Peyer's patch (tissue), 4 donors: ENCODE data around the gene KLHL3. TPM values are rescaled to one million over a fixed set of nuclear protein-coding genes. Genes with fewer than 3 reads are reported as not detected.

Source experiments
- DNase-seq, 3 donors: peaks; one replicate each; pipeline ENCODE4 v3.0.0-alpha.2; 2017 to 2019
- H3K27ac ChIP-seq, 4 donors: fragments of 200-600 bp; sonication (generic); one replicate each; pipeline ENCODE4 v1.5.1; 2016 to 2019
- H3K27me3 ChIP-seq, 2 donors: fragments of 200-600 bp; sonication (generic); one replicate each; pipeline ENCODE4 v1.5.1; 2019
- H3K36me3 ChIP-seq, 3 donors: fragments of 200-600 bp; sonication (generic); one replicate each; pipeline ENCODE4 v1.5.1; 2016 to 2019
- H3K4me1 ChIP-seq, 4 donors: fragments of 200-600 bp; sonication (generic); one replicate each; pipeline ENCODE4 v1.5.1; 2016 to 2019
- H3K4me3 ChIP-seq, 4 donors: fragments of 200-600 bp; sonication (generic); 1 replicate in 3 of 4; 2 replicates in 1 of 4; pipeline ENCODE4 v1.5.1; 2016 to 2019; ENCODE audit warnings: mild to moderate bottlenecking in 1 of 4
- H3K9me3 ChIP-seq, 4 donors: fragments of 200-600 bp; sonication (generic); one replicate each; pipeline ENCODE4 v1.5.1; 2016 to 2019; ENCODE audit warnings: mild to moderate bottlenecking in 1 of 4
- POLR2A ChIP-seq, 2 donors: fragments of 450-650 bp; IDR thresholded peaks; one replicate each; pipeline ENCODE4 v1.5.1; 2017; ENCODE audit warnings: antibody characterized with exemption in 2 of 2, mild to moderate bottlenecking in 2 of 2, moderate library complexity in 2 of 2
- total RNA-seq, 4 donors: library from RNA; depleted of rRNA; stranded (reverse); fragments of >200 nt; gene quantifications; one replicate each; pipeline ENCODE4 v1.1.0, GENCODE V29; 2016
- TF ChIP-seq, protein P1 (sequence below), 6 experiments: fragments of 450-650 bp in 4 of 6; fragments of 200-600 bp in 2 of 6; sonication (generic) in 1 of 6; IDR thresholded peaks; one replicate each; pipeline ENCODE4 v1.5.1; 2017 to 2019; ENCODE audit warnings: antibody characterized with exemption in 6 of 6, mild to moderate bottlenecking in 3 of 6, moderate library complexity in 1 of 6

The KLHL3 gene
- total RNA-seq, 4 donors from 2014 or later = 5.0 to 9.5 (median 6.3) TPM

DNA sequence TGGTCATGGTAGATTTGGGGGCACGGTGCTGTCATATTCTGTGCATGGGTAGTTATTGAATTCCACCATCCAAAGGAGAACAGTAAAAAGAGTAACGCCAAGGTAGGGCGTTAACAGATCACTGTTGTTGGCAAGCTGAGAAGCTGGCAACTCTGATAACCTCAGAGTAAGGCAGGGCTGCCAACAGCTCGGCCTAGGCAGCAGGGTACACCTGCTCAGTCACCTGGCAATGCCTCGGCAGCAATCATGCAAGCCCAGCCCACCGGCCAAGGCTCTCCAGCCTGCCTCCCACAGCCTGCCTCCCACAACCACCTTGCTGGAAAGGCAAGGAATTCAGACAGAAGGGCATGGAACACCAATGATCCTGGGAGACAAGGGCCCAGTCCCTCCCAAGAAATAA lies 63.9 kb downstream of the KLHL3 start:
- no peak overlapping the region for H3K4me3 ChIP-seq
- H3K9me3 ChIP-seq = no peaks in the 10 kb centered on the region
- TF ChIP-seq POLR2A (IDR thresholded peaks at IDR 0.05) = no peak
- TF ChIP-seq, protein P1, sequence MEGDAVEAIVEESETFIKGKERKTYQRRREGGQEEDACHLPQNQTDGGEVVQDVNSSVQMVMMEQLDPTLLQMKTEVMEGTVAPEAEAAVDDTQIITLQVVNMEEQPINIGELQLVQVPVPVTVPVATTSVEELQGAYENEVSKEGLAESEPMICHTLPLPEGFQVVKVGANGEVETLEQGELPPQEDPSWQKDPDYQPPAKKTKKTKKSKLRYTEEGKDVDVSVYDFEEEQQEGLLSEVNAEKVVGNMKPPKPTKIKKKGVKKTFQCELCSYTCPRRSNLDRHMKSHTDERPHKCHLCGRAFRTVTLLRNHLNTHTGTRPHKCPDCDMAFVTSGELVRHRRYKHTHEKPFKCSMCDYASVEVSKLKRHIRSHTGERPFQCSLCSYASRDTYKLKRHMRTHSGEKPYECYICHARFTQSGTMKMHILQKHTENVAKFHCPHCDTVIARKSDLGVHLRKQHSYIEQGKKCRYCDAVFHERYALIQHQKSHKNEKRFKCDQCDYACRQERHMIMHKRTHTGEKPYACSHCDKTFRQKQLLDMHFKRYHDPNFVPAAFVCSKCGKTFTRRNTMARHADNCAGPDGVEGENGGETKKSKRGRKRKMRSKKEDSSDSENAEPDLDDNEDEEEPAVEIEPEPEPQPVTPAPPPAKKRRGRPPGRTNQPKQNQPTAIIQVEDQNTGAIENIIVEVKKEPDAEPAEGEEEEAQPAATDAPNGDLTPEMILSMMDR (IDR thresholded peaks at IDR 0.05) = no peak
- no peaks in the 10 kb centered on the region for H3K27me3 ChIP-seq
- H3K36me3 ChIP-seq = no peaks in the 10 kb centered on the region
- H3K27ac ChIP-seq = no peak overlapping the region
- no peaks in the 10 kb centered on the region for H3K4me1 ChIP-seq
- DNase-seq = no peak

DNA sequence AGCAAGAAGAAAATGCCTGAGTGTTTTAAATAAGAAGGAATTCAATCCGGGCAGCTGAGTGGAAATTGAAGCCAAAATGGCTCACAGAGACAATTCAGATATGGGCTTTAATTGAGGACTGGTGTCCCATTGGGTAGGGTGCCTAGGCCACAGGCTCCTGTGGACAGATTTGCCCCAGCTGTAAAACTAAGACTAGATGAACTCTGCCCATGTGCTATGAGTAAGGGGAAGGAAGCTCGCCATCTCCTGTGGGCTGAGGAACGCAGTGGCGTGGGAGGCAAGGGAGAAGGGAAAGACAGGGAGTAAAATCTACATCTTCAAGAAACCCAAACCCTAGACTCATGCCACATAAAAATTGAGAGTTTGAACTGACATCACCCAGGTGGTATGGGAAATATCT lies 66.1 kb downstream of the KLHL3 start:
- no peaks in the 10 kb centered on the region for H3K4me1 ChIP-seq
- no peak for DNase-seq

DNA sequence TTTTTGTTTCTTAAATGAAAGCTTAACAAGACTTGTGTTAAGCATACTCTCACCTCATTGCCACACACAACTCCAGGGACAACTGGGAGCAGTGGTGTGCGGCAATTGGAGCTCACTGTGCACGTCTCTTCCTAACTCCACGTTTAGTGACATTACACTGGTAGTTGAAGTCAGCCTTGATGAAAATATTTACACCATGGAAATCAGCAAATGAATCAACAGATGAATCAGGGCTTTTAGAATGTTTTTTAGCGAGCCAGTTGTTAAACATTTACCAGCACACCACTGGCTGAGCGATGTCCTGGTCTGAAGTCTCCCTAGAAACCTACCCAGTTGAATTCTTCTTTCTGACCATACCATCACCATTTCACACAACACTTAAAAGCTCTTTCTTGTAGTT lies 67.3 kb downstream of the KLHL3 start:
- H3K4me3 ChIP-seq = no peak overlapping the region
- no peak for DNase-seq
- no peaks in the 10 kb centered on the region for H3K27me3 ChIP-seq
- TF ChIP-seq, protein P1 (IDR thresholded peaks at IDR 0.05) = no peak
- no peak for TF ChIP-seq POLR2A (IDR thresholded peaks at IDR 0.05)
- no peaks in the 10 kb centered on the region for H3K4me1 ChIP-seq
- no peaks in the 10 kb centered on the region for H3K9me3 ChIP-seq
- H3K27ac ChIP-seq = no peak overlapping the region
- H3K36me3 ChIP-seq = no peaks in the 10 kb centered on the region

More for the DNA sequence above, 66.1 kb downstream of the KLHL3 start:
- Histone ChIP-seq H3K36me3 (no peaks in the 10 kb centered on the region), H3K27me3 (no peaks in the 10 kb centered on the region), H3K27ac (no peak overlapping the region), H3K9me3 (no peaks in the 10 kb centered on the region), H3K4me3 (no peak overlapping the region)
- TF ChIP-seq, protein P1 (IDR thresholded peaks at IDR 0.05) = no peak
- no peak for TF ChIP-seq POLR2A (IDR thresholded peaks at IDR 0.05)

DNA sequence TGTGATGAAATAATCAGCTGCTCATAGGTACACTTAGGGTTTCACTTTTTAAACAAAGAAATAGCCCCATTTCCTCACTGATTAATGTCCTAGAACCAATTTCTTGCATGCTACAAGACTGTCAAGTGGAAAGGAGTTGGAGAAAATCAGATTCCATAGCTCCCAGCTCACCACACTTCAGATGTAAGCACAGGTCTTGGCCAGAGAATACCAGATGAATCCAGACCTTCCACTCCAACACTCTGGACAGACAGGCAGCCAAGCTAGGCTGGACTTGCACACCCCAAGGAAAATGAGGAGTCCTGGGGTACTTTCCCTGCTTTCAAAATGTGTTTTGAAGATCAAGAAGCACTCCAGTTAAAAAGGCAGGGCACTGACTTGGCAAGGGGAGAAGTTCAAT lies 68.5 kb downstream of the KLHL3 start:
- Histone ChIP-seq H3K27ac (no peak overlapping the region), H3K27me3 (no peaks in the 10 kb centered on the region), H3K36me3 (no peaks in the 10 kb centered on the region), H3K4me3 (no peak overlapping the region), H3K4me1 (no peaks in the 10 kb centered on the region), H3K9me3 (no peaks in the 10 kb centered on the region)
- TF ChIP-seq, protein P1 (IDR thresholded peaks at IDR 0.05) = no peak
- no peak for TF ChIP-seq POLR2A (IDR thresholded peaks at IDR 0.05)
- no peak for DNase-seq

DNA sequence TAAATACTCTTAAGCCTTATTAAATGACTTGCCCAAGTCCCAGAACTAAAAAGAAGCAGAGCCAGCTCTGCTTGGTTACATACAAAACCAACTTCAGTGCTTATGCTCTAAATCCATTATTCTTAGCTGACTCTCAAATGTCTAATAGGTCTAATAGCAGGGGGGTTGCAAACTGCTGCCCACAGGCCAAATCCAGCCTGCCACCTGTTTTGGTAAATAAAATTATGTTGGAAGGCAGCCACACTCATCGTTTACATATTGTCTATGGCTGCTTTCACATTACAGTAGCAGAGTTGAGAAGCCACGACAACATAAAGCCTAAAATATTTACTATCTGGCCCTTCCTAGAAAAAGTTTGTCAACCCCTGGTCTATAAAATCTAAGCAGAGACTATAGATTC lies 69.0 kb downstream of the KLHL3 start:
- DNase-seq = no peak
- Histone ChIP-seq H3K4me3 (no peak overlapping the region), H3K4me1 (no peaks in the 10 kb centered on the region), H3K36me3 (no peaks in the 10 kb centered on the region), H3K27me3 (no peaks in the 10 kb centered on the region), H3K27ac (no peak overlapping the region), H3K9me3 (no peaks in the 10 kb centered on the region)
- TF ChIP-seq, protein P1 (IDR thresholded peaks at IDR 0.05) = no peak
- no peak for TF ChIP-seq POLR2A (IDR thresholded peaks at IDR 0.05)

DNA sequence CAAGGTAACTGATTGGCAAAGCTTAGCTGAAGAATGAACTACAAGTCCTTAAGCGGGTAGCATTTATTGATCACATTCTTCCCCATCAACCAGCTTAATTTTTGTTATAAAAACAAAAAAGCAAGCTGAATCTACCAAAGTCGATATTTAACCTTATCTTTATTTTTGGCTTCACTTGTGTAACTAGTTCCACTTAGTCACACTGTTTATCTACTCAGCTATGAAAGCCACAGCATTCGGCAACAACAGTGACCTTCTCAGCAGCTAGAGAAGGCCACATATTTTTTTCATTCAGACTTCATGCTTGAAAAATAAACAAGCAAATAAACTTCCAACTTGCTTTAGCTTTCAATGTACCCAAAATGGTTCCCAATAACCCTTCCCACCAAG lies 69.4 kb downstream of the KLHL3 start:
- TF ChIP-seq, protein P1 (IDR thresholded peaks at IDR 0.05) = no peak
- no peak for TF ChIP-seq POLR2A (IDR thresholded peaks at IDR 0.05)
- H3K36me3 ChIP-seq = no peaks in the 10 kb centered on the region
- H3K4me3 ChIP-seq = no peak overlapping the region
- no peaks in the 10 kb centered on the region for H3K9me3 ChIP-seq
- H3K27ac ChIP-seq = no peak overlapping the region
- H3K4me1 ChIP-seq = no peaks in the 10 kb centered on the region
- no peaks in the 10 kb centered on the region for H3K27me3 ChIP-seq
- DNase-seq = no peak
